ENCODE data around the gene TMEM139. TPM values are rescaled to one million over a fixed set of nuclear protein-coding genes. Genes with fewer than 3 reads are reported as not detected.

TMEM139 gene
- total RNA-seq = 0.19 TPM in 1 of 2 replicates, not detected in the other

GRCh38 chr7:143284591-143285469 is at the start of gene TMEM139:
Gene TMEM139, plus strand, starts transcription at chr7:143284958. Its CDS starts 1,000 bp downstream, at chr7:143285958.

GRCh38 chr7:143263266-143264195 is 21.2 kb upstream of the TMEM139 start, which contains the start of gene GSTK1:
Gene GSTK1, plus strand, starts transcription at chr7:143263441. Its CDS starts 73 bp downstream, at chr7:143263514.

GRCh38 chr7:143287935-143288826 is 3.4 kb downstream of the TMEM139 start, which contains the start of gene CASP2:
Gene CASP2, plus strand, starts transcription at chr7:143288351. Its CDS starts 105 bp downstream, at chr7:143288456.

GRCh38 chr7:143315776-143316175 is 31.0 kb downstream of the TMEM139 start, which contains the start of gene CLCN1:
Gene CLCN1, plus strand, starts transcription at chr7:143316111. Its CDS starts 102 bp downstream, at chr7:143316213.

Other genes starting within 250 kb of the TMEM139 start
- not detected in 2 replicates for gene OR6V1, start 232.6 kb upstream of the TMEM139 start, total RNA-seq
- not detected in 2 replicates for gene PIP, start 152.9 kb upstream of the TMEM139 start, total RNA-seq
- gene TAS2R39, start 101.5 kb upstream of the TMEM139 start, total RNA-seq = not detected in 2 replicates
- not detected in 2 replicates for gene TAS2R40, start 62.9 kb upstream of the TMEM139 start, total RNA-seq
- 66.7 and 80.7 TPM in 2 replicates for gene GSTK1, start 21.5 kb upstream of the TMEM139 start, total RNA-seq
- gene CASP2, start 3.4 kb downstream of the TMEM139 start, total RNA-seq = 13.4 and 36.1 TPM in 2 replicates
- not detected in 2 replicates for gene CLCN1, start 31.2 kb downstream of the TMEM139 start, total RNA-seq
- 0.44 and 0.49 TPM in 2 replicates for gene FAM131B, start 77.8 kb downstream of the TMEM139 start, total RNA-seq
- 18.3 and 64.6 TPM in 2 replicates for gene ZYX, start 96.4 kb downstream of the TMEM139 start, total RNA-seq
- not detected in 2 replicates for gene EPHA1, start 123.9 kb downstream of the TMEM139 start, total RNA-seq
- 0.16 TPM in 1 of 2 replicates, not detected in the other for gene TAS2R60, start 158.5 kb downstream of the TMEM139 start, total RNA-seq
- gene TAS2R41, start 192.9 kb downstream of the TMEM139 start, total RNA-seq = not detected in 2 replicates

All from bladder microvascular endothelial cell (primary cell).